Heart right ventricle (tissue), 16 donors: ENCODE measurements around the gene EIF4E. TPM values are rescaled to one million over a fixed set of nuclear protein-coding genes. Genes with fewer than 3 reads are reported as not detected.

Experiments used
- ATAC-seq, 8 donors: fragments of 200-7000 bp; cut with Tn5 transposase; one replicate each; pipeline ENCODE4 v1.9.1; 2020; ENCODE audit warnings: mild to moderate bottlenecking in 8 of 8, moderate library complexity in 8 of 8, moderate number of reproducible peaks in 1 of 8
- DNase-seq, 2 donors: peaks; one replicate each; pipeline ENCODE4 v3.0.0-alpha.2; 2020
- H3K27ac ChIP-seq, 10 donors: fragments of 200-600 bp; sonication (generic) in 2 of 10; one replicate each; pipeline versions ENCODE4 v1.5.0 to v1.8.0; 2020 to 2022; ENCODE audit warnings: mild to moderate bottlenecking in 3 of 10
- H3K27me3 ChIP-seq, 7 donors: fragments of 200-600 bp; one replicate each; pipeline ENCODE4 v1.8.0; 2021 to 2022; ENCODE audit warnings: mild to moderate bottlenecking in 2 of 7
- H3K36me3 ChIP-seq, 9 donors: fragments of 200-600 bp; sonication (generic) in 1 of 9; one replicate each; pipeline versions ENCODE4 v1.5.0 to v1.8.0; 2020 to 2022; ENCODE audit warnings: mild to moderate bottlenecking in 2 of 9
- H3K4me1 ChIP-seq, 9 donors: fragments of 200-600 bp; sonication (generic) in 1 of 9; one replicate each; pipeline versions ENCODE4 v1.5.0 to v1.8.0; 2020 to 2022; ENCODE audit warnings: mild to moderate bottlenecking in 4 of 9
- H3K4me3 ChIP-seq, 10 donors: fragments of 200-600 bp; sonication (generic) in 2 of 10; one replicate each; pipeline versions ENCODE4 v1.5.0 to v1.8.0; 2020 to 2022; ENCODE audit warnings: mild to moderate bottlenecking in 7 of 10, moderate library complexity in 2 of 10
- H3K9me3 ChIP-seq, 11 donors: fragments of 200-600 bp in 10 of 11; sonication (generic) in 2 of 11; one replicate each; pipeline versions ENCODE4 v1.5.0 to v1.8.0; 2013 to 2022; ENCODE audit warnings: mild to moderate bottlenecking in 2 of 11, control low read depth in 1 of 11, moderate library complexity in 1 of 11
- CTCF ChIP-seq, 9 donors: fragments of 200-600 bp; sonication (generic) in 2 of 9; IDR thresholded peaks; one replicate each; pipeline versions ENCODE4 v1.5.0 to v1.8.0; 2021 to 2022; ENCODE audit warnings: antibody characterized with exemption in 9 of 9, mild to moderate bottlenecking in 5 of 9, moderate library complexity in 1 of 9
- WGBS, 2 donors: extraction: QIAGEN DNeasy Blood & Tissue Kit; methylation state at CpG; one replicate each; pipeline ENCODE4 v1.1.7; 2013; ENCODE audit warnings: inconsistent platforms in 1 of 2; 5-methylcytosine and 5-hydroxymethylcytosine counted together
- intact Hi-C, 10 donors: fragments of 100-400 bp; cut with DNase I; formaldehyde crosslinking; loops; one replicate each; pipeline versions ENCODE4 v1.11.1 to v1.14.2; 2022
- polyA plus RNA-seq, 2 donors: library from polyadenylated mRNA; stranded (reverse); fragments of 200-250 nt; gene quantifications; one replicate each; pipeline ENCODE4 v1.2.3, GENCODE V29; 2013
- total RNA-seq, 10 donors: library from RNA; stranded (reverse); fragmentation: NEBNext Ultra II Directional in 3 of 10; extraction: Animal tissue kit (Norgen Biotek cat#: 25700) in 3 of 10; gene quantifications; one replicate each; pipeline versions ENCODE4 v1.2.1 to v1.2.4, GENCODE V29; 2021 to 2023
- donor health status: Arrhythmogenic right ventricular cardiomyopathy.
- donor health status: ischemic (EF 13 %, LVEDD 7.1; RV severe dilation, severe dysfunction).
- donor health status: healthy with polysubstance abuse.
- donor health status: DM: no; HTN: yes; CAD: no.
- donor health status: DM: no; HTN: no; CAD: no.
- donor health status: ischemic (EF 25% LVEDD 6.9; RV normal size, moderate dysfunction).
- donor health status: ischemic (EF 25% LVEDD 5.7; RV mildly dilated, moderate dysfunction).
- donor health status: healthy.
- donor health status: DM: yes; HTN: yes; CAD: no.
- donor health status: Ischemic cardiomyopathy.
- donor health status: ischemic (EF 35%, LVEDD 5.7; RV mildly dilated, moderate dysfunction).
- donor health status: nonischemic (EF 11% LVEDD 7.7; RV severe dilation, severe dysfunction).
- donor health status: DM: yes; HTN: yes; CAD: no.
- donor health status: PGD.
- donor health status: ischemic (EF 29% LVEDD 5.4; RV normal size, mild dysfunction).
- donor health status: nonischemic (EF 23%, LVEDD 6.1; RV moderate dilation, normal function).

EIF4E gene
- total and polyA plus RNA-seq, 12 donors = 5.3 to 70.4 (median 57.1) TPM

- TF ChIP-seq CTCF (IDR thresholded peaks at IDR 0.05) = no peak
- intact Hi-C loops = no loop called here
These were observed 41.2 kb upstream of the EIF4E start for GRCh38 chr4:98969878-98970785.

GRCh38 chr4:98967786-98968329 is 38.9 kb upstream of the EIF4E start:
- no peaks in the 10 kb centered on the region for H3K27me3 ChIP-seq
- no peak overlapping the region for H3K27ac ChIP-seq
- no peaks in the 10 kb centered on the region for H3K4me1 ChIP-seq
- no peaks in the 10 kb centered on the region for H3K9me3 ChIP-seq
- H3K36me3 ChIP-seq = no peaks in the 10 kb centered on the region
- intact Hi-C loops = no loop called here
- no peak for DNase-seq
- ATAC-seq = no peak
- TF ChIP-seq CTCF (IDR thresholded peaks at IDR 0.05) = no peak
- 90% methylated on average over 3 of the region's 3 CpGs for WGBS, 2 donors
- no peak overlapping the region for H3K4me3 ChIP-seq

More at GRCh38 chr4:98969878-98970785, 41.2 kb upstream of the EIF4E start:
- Histone ChIP-seq H3K36me3 (no peaks in the 10 kb centered on the region), H3K4me1 (no peaks in the 10 kb centered on the region), H3K27me3 (no peaks in the 10 kb centered on the region), H3K9me3 (no peaks in the 10 kb centered on the region), H3K27ac (no peak overlapping the region), H3K4me3 (no peak overlapping the region)
- no peak for DNase-seq
- no peak for ATAC-seq
- WGBS, 2 donors = 31 to 44% methylated on average over 1 of the region's 1 CpG

GRCh38 chr4:98966926-98967325 is 38.0 kb upstream of the EIF4E start:
- ATAC-seq (no peak), DNase-seq (no peak)
- TF ChIP-seq CTCF (IDR thresholded peaks at IDR 0.05) = no peak
- H3K27ac ChIP-seq = no peak overlapping the region
- intact Hi-C loops = no loop called here
- no peaks in the 10 kb centered on the region for H3K36me3 ChIP-seq
- no peaks in the 10 kb centered on the region for H3K4me1 ChIP-seq
- no peaks in the 10 kb centered on the region for H3K9me3 ChIP-seq
- WGBS, 2 donors = 88 to 92% methylated on average over 3 of the region's 3 CpGs
- H3K4me3 ChIP-seq = no peak overlapping the region
- H3K27me3 ChIP-seq = no peaks in the 10 kb centered on the region

- Histone ChIP-seq H3K4me1 (no peaks in the 10 kb centered on the region), H3K27me3 (no peaks in the 10 kb centered on the region), H3K36me3 (no peaks in the 10 kb centered on the region), H3K4me3 (no peak overlapping the region), H3K9me3 (no peaks in the 10 kb centered on the region), H3K27ac (no peak overlapping the region)
- ATAC-seq (no peak), DNase-seq (no peak)
- TF ChIP-seq CTCF (IDR thresholded peaks at IDR 0.05) = no peak
- intact Hi-C loops = no loop called here
- WGBS, 2 donors = 67 to 70% methylated on average over 5 of the region's 5 CpGs
These were observed 34.9 kb upstream of the EIF4E start for GRCh38 chr4:98963538-98964433.
